GM18505 (cell line): ENCODE measurements around the gene ATP11A.
"Not testable (repeated sequence)": the region's sequence is repeated elsewhere in the genome, so short reads cannot be mapped to it uniquely, and the experiment has no call there.

Experiments used
- ATAC-seq: cut with Tn5 transposase; IDR thresholded peaks from one replicate; pipeline ENCODE4 v1.9.1; 2021; ENCODE audit not compliant: unreplicated experiment
- POLR2A ChIP-seq: IDR thresholded peaks from 4 replicates; pipeline ENCODE4 v1.6.1; 2011; ENCODE audit warnings: borderline replicate concordance; ENCODE audit not compliant: insufficient read depth, insufficient read length; ENCODE audit errors: extremely low read depth

Gene ATP11A

DNA sequence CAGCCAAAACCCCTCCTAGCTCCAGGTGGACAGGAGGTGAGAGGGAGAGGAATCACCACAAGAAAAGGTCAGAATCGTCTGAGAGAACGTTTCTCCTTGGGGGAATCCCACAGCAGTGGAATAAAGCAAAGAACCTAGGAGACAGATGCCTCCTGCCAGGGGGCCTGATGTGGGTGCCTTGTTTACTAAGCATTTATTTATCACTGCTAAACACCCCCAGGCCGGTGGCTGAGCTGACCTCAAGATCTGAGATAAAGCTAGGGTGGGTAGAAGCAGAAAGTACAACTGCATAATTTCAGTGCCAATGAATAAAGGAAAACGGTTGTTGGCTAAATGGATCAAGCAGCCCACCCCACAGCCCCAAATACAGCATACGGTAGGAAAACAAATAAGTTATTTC lies 33.9 kb upstream of the ATP11A start:
- no peak for TF ChIP-seq POLR2A
- no peak for ATAC-seq

DNA sequence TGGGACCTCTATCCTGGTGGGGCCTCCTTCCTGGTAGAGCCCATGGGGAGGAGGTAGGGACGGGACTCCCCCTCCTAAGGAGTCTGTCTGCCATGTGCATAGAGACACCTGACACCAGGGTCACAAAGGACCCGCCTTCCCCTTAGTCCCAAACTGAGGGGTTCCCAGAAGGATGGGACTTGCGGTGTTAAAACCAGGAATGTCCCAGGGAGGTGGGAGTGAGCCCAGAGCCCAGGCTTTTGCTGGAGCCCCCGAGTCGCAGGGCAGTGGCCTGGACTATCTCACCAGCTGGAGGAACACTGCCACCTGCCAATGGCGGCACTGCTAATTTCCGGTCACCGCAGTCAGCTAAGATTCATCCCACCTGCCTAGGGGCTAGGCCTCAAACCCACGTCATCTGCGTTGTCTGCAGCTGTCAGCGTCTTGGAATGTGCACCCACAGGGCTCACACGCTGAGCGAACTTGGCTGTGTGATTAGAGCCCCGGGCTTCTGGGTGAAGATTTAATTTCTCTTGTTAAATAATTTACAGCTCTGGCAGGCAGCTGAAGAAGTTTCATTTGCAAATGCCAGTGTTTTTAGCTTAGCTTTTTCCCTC lies 31.9 kb upstream of the ATP11A start:
- TF ChIP-seq POLR2A = no peak
- no peak for ATAC-seq

DNA sequence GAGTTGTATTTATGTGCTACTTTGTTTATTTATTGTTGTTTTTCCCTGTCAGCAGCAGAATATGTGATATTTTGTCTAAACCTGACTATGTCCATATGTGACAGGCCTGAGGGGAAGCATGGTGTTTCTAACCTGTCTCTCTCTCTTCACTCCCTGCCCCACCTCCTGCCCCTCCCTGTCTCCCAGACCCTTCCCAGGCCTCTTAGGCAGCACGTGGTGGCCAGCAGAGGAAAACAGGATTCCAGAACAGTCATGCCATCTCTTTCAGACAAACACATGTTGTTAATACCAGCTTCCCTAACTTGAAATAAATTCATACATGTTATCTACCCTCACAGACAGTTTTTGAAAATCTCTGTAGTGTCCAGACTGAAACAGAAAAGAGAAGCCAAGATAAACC lies 31.0 kb upstream of the ATP11A start:
- no peak for ATAC-seq
- TF ChIP-seq POLR2A = no peak

DNA sequence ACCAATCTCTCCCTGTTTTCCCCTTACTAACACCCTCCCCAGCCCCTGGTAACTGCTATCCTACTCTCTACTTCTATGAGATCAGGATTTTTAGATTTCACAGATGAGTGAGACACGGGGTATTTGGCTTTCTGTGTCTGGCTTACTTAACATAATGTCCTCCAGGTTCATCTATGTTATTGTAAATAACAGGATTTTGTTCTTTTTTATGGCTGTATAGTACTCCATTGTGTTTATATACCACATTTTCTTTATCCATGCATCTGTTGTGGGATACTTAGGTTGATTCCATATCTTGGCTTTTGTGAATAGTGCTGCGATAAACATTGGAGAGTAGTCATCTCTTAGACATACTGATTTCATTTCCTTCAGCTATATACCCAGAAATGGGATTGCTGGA lies 28.5 kb upstream of the ATP11A start:
- no peak for ATAC-seq
- TF ChIP-seq POLR2A = no peak

DNA sequence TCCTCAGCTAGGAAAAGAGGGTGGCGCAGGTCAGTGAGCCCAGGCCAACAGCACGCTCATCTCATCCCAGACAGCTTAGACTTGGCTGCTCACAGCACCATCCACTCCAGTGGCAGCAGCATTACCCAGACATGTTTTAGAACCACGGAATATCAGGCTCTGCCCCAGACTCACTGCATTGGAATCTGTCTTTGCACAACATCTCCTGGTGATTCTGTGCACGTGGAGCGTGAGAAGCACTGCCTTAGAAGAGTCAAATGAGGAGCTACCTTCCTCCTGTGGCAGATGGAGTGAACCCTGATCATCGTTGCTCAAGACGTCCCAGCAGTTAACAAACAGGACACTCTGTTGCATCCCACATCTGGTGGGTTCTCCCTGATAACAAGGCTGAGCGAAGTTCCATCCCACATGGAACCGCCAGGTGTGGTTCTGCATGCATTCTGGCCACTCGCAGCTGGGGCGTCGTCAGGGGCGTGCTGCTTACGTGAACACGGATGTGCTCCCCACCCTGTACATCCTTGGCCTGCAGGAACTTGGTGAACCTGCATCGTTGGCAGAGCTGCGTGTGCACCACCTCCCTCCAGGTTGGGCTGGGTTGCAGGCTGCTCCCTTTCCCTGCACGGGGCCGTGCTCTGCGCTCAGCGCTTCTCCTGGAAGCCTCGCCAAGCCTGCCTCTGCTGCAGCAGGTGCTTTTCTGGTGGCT lies 25.2 kb upstream of the ATP11A start:
- no peak for TF ChIP-seq POLR2A
- ATAC-seq = no peak

DNA sequence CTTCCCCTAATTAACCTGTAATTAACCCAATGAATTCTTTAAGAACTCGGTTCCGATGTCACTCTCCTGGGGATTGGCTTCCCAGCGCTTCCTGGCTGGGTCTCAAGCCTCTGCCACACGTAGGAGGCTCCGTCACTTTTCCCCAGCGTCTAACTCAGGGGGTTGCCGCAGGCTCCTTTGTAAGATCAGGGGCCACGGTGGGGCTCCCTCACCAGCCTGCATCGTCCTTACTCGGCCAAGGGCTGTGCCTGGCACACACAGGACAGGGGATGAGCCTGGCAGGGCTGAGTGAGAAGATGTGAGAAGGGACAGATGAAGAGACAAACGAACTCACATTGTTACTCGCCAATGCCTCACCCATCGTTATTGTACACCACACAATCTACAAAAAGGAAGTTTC lies 20.9 kb upstream of the ATP11A start:
- TF ChIP-seq POLR2A = no peak

DNA sequence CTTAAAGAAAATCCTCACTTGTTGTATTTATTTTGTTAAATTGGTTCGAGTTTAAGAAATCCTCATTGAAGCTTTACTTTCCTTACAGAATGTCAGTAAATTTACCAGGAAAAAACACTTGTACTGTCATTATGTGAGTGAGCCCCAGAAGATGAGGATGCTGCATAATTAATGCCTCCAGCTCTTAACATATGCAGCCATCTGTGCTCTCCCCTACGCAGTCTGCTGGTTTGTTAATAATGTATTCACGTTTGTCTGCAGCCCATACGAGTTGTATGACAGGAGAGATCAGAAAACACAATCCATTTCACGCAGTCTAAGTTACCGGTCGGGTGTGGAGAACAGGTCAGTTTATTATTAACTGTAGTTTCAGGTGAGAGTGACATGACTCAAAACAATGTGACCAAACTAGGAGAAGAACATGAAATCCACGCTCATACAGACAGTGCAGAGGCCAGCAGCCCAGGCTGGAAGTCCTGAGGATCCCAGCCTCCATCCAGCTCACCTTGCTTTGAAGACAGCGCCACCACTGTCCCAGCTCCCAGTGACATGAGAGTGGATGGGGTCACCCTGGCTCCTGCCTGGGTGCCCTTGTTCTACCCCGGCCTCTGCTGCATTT lies 19.8 kb upstream of the ATP11A start:
- no peak for TF ChIP-seq POLR2A
- peak; percentile 73 for ATAC-seq

More for the DNA sequence above, 20.9 kb upstream of the ATP11A start:
- no peak for ATAC-seq

DNA sequence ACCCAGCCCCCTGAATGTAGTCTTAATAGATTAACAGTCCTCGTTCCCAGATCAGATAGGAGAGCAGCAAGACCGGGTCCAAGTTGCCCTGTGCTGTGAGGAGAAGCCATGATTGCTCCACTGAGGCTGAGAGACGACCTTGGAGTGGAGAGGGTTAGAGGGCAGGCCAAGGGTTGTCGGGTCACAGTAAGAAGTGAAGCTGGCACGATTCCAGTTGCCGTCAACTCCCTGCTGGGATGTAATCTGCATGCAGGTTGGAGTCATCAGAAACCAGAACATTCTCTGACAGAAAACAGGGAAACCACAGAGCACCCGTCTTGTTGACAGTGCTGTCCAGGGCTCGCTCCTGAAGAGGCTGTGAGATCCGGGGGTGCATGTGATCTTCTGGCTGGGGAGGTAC lies 19.0 kb upstream of the ATP11A start:
- TF ChIP-seq POLR2A = no peak
- no peak for ATAC-seq

DNA sequence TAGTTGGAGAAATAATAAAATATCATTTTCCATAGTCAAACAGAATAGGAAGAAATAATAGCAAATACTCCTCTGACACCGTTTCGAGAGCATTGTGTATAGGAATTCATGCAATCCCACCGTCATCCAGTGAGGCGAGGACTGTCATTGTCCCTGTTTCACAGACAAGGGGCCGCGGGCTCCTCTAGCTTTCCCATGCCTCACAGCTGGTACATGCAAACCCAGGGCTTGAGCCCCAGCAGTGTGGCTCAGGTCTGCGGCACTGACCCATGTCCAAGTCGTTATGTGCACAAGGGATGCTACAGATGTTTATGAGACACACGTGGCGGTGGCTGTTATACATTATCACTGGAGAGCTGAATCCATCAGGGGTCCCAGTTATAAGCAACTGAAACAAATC lies 18.5 kb upstream of the ATP11A start:
- TF ChIP-seq POLR2A = no peak
- no peak for ATAC-seq

DNA sequence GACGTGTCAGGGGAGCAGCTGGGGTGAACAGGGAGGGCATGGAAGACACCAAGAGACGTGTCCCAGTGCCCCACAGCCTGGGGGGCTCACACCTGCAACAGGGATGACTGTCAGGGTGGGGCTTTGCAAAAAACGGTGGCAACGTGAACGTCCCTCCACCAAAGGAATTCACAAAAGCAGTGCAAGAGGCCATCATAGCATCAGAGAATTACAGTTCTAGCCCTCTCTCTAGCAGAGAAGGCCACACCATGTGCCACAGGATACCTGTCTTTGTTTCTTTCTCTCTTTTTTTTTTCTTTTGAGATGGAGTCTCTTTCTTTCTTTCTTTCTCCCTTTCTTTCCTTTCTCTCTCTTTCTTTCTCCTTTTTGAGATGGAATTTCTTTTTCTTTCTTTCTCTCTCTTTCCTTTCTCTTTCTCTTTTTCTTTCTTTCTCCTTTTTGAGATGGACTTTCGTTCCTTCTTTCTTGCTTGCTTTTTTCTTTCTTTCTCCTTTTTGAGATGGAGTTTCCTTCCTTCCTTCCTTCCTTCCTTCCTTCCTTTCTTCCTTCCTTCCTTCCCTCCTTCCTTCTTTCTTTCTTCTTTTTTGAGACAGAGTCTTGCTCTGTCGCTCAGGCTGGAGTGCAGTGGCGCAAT lies 17.1 kb upstream of the ATP11A start:
- ATAC-seq = no peak
- TF ChIP-seq POLR2A = no peak

DNA sequence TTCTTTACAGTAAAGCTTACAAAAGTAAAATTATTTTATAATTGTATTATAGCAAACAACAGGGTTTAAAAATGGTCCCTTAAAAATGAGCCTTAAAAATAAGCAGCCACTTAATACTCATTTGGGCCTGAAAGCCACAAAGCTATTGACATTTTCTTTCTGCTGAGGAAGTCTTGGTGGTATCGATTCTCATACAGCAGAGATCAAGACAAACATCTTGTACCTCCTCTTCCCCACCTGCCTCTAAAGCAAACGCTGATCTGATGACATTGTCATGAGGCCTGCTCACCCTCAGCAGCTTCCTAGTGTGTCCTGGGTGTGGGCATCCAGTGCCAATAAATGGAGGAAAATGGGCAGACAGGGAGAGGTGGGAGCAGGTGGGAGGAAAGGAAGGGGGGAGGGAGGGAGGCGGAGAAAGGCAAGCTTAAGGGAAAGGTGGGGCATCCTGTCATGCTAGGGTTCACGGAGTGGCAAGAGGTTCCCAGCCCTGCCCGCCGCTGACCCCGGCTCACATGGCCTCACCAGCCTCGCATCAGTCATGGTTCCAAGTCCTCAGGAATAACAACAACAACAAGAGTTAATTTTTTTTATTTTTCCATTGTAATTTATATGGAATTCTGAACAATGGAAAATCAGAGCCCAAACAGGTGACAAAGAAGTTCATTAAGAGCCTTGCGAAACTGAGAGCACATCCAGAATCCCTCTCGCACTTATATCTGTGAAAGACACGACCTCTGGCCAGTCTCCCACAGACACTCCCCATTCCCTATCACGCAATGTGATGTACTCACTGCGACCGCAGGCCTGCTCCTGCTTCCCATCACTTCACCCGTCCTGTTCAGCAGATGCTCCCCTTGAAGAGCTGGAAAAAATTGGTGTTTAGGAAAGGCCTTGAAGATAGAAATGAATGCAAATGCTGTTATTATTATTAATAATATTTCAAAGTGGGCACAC lies 15.1 kb upstream of the ATP11A start:
- ATAC-seq = no peak
- TF ChIP-seq POLR2A = no peak

DNA sequence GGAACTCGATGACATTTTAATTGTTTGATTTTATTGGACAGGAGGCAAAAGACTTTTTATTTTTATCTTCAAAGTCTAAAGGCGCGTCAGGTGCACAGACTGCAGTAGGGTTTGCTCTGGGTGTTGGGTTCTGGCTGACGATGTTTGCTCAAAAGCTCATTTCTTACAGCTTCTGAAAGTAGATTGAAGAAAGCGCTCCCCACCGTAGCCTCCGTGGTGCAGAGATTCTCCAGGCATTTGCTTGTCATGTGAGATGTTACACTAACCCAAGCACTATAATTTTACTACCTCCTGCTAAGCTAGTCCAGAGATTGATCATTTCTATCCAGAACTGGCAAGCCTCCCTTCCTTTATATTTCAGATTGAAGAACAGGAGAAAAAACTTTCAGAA lies 14.5 kb upstream of the ATP11A start:
- ATAC-seq = no peak
- no peak for TF ChIP-seq POLR2A

DNA sequence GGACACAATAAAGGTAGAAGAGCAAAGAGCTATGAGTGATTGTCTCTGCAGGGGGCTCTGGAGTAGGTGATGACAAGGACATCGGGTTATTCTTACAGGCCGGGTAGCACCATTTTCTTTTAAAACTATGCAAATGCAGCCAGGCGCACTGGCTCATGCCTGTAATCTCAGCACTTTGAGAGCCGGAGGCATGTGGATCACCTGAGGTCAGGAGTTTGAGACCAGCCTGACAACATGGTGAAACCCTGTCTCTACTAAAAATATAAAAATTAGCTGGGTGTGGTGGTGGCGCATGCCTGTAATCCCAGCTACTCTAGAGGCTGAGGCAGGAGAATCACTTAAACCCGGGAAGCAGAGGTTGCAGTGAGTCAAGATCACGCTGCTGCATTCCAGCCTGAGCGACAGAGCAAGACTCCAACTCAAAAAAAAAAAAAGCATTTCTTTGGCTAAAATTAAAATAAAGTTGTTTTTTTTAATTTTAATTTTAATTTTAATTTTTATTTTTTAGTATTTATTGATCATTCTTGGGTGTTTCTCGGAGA lies 12.3 kb upstream of the ATP11A start:
- not testable (repeated sequence) for ATAC-seq
